ENCODE results near the gene IL17RC.
A peak's percentile ranks its signal among the peaks of the same experiment; 100 is the strongest.
"Not testable (repeated sequence)": the region's sequence is repeated elsewhere in the genome, so short reads cannot be mapped to it uniquely, and the experiment has no call there.

IL17RC gene

DNA sequence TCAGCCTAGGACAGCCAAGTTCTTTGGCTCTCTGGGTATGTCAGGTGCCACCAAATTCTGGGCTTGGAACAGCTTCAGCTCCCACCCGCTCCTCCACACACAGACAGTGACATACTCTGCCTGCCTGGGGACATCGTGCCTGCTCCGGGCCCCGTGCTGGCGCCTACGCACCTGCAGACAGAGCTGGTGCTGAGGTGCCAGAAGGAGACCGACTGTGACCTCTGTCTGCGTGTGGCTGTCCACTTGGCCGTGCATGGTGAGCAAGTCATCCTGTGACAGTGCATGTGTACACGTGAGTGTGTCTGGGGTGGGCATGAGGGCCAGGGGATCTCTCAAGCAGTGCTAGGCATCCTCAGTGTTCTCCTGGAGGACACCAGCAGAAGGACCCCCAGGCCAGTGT lies 922 bp downstream of the IL17RC start:
- DNase-seq = no peak

DNA sequence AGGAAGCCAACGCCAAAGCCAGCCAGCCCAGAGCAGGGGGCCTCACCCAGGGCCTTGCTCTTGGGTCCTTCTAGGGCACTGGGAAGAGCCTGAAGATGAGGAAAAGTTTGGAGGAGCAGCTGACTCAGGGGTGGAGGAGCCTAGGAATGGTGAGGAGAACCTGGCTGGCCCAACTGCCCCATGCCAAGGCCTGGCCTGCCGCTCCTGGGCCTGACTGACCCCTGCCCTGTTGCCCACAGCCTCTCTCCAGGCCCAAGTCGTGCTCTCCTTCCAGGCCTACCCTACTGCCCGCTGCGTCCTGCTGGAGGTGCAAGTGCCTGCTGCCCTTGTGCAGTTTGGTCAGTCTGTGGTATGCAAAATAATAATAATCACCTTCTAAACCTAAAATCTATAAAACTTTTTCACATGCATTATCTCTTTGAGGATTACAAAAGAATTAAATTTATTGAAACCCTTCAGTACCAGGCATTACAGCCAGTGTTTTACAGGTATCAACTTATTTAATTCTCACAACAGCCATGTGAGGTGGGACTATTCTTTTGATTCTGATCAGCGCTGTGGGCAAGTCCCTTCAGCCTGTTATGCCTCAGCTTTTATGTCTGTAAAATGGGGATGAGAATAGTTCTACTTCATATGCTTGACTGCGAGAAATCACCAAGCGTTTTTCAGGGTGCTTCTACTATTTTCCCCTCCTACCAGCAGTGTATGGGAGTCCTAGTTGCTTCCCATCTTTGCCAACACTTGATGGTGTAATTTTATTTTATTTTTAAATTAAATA lies 1.6 kb downstream of the IL17RC start:
- DNase-seq = no peak

DNA sequence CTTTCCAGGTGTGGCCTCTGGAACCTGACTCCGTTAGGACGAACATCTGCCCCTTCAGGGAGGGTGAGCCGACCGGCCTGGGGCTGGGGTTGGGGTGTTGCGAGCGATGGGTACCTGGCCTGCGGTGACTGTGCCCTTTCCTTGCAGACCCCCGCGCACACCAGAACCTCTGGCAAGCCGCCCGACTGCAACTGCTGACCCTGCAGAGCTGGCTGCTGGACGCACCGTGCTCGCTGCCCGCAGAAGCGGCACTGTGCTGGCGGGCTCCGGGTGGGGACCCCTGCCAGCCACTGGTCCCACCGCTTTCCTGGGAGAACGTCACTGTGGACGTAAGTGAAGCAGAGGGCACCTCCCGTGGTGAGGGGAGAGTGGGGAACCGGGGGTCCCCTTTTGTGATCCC lies 11.3 kb downstream of the IL17RC start:
- no peak for DNase-seq

DNA sequence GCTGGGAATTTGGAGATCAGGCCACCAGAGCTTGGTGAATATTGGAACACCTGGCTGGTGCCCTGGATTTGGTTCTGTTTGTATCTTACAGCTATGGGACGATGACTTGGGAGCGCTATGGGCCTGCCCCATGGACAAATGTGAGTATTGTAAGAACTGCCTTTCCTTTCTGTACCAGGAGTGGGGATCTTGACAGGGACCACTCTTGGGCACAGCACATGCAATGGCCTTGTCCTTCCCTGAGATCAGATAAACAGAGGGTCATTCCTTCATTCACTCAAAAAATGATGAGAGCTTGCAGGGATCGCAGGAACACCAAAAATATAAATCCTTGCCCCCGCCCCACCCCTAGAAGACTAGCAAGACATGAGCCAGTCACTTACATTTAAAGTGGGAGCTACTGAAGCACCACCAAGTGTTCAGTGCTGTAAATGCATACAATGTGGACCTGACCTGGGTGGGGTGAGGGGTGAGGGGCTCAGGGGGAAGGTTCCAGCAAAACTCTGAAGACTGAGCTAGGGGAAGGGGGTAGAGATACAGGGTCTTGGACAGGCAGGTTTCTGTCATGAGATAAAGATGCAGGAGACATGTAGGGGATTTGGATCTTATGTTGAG lies 14.0 kb downstream of the IL17RC start:
- DNase-seq = no peak

- DNase-seq = no peak
Measured at GRCh38 chr3:9932535-9932842, 15.6 kb downstream of the IL17RC start.

GRCh38 chr3:9932843-9933560 lies 16.1 kb downstream of the IL17RC start:
- DNase-seq = peak; percentile 80

- DNase-seq = peak; percentile 97
Measured at GRCh38 chr3:9933561-9934234, 16.8 kb downstream of the IL17RC start, which contains the start of gene CRELD1. Gene CRELD1, plus strand, starts transcription at chr3:9933834. Its CDS starts 605 bp downstream, at chr3:9934439.

GRCh38 chr3:9934235-9934621 lies 17.3 kb downstream of the IL17RC start:
- peak; percentile 11 for DNase-seq

DNA sequence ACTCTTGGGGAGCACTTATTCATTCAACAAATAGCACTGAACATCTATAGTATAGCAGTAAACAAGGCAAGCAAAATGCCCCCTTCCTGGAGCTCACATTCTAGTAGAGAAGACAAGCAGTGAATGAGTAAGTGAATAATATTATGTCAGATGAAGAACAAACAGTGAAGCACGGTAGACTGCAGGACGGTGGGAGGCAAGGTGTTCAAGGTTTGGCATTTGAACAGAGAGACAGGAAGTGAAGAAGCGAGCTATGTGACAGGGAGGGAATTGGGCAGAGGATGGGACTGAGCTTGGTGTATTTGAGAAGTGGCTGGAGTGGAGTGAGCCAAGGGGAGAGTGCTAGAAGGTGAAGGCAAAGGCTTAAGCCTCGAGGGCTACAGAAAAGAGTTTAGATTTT lies 18.1 kb downstream of the IL17RC start:
- DNase-seq = no peak

GRCh38 chr3:9935966-9936510 lies 19.1 kb downstream of the IL17RC start:
- DNase-seq = peak; percentile 73

DNA sequence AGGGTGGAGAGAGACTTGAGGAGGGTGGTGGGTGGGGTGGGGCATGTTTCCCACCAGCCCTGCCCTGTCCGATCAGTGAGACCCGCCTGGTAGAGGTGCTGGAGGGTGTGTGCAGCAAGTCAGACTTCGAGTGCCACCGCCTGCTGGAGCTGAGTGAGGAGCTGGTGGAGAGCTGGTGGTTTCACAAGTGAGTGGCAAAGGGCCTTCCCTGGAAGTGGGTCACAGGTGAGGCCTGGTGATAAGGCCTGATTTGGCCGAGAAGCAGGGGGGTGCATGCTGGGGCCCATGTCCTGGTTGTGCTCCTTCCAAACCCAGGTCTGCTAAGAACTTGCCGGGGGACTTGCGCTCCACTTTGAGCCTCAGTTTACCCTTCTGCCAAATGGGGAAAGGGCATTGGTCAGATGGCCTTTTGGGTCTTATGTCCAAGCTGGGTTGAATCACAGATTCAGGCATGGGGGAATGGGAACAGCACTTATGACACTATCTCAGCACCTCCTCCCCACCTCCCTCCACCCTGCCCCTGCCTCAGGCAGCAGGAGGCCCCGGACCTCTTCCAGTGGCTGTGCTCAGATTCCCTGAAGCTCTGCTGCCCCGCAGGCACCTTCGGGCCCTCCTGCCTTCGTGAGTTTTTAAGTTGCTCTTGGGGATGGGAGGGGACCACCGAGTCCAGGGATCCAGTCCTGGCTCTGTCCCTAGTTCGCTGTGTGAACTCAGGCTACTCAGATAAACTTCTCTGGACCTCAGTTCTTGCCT lies 20.8 kb downstream of the IL17RC start:
- no peak for DNase-seq

GRCh38 chr3:9938966-9939365 lies 22.1 kb downstream of the IL17RC start:
- DNase-seq = no peak

DNA sequence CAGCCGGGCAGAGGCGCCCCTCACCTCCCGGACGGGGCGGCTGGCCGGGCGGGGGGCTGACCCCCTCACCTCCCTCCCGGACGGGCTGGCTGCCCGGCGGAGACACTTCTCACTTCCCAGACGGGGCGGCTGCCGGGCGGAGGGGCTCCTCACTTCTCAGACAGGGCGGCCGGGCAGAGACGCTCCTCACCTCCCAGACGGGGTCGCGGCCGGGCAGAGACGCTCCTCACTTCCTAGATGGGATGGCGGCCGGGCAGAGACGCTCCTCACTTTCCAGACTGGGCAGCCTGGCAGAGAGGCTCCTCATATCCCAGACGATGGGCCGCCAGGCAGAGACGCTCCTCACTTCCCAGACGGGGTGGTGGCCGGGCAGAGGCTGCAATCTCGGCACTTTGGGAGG lies 23.0 kb downstream of the IL17RC start:
- not testable (repeated sequence) for DNase-seq

DNA sequence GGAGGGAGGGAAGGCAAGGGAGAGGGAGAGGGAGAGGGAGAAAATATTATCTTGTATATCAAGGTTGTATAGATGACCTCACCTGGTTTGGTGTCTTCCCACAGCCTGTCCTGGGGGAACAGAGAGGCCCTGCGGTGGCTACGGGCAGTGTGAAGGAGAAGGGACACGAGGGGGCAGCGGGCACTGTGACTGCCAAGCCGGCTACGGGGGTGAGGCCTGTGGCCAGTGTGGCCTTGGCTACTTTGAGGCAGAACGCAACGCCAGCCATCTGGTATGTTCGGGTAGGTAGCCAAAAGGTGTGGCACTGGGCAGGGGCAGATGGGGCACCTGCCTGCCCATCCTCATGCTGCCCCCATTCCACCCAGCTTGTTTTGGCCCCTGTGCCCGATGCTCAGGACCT lies 23.8 kb downstream of the IL17RC start:
- DNase-seq = no peak

DNA sequence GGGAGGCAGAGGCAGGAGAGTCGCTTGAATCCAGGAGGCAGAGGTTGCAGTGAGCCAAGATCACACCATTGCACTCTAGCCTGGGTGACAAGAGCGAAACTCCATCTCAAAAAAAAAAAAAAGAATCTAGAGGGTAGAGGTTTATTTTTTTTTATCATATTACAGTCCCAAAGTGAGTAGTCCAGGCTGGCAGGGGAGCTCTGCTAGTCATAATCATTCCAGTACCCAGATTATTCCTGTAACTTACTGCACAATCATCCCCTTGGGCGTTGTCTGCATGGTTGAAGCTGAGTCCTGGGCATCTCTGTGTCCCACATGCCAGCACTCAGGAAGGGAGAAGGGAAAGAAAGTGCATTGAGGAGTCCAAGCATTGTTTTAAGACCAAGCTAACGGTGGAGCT lies 25.3 kb downstream of the IL17RC start:
- no peak for DNase-seq

DNA sequence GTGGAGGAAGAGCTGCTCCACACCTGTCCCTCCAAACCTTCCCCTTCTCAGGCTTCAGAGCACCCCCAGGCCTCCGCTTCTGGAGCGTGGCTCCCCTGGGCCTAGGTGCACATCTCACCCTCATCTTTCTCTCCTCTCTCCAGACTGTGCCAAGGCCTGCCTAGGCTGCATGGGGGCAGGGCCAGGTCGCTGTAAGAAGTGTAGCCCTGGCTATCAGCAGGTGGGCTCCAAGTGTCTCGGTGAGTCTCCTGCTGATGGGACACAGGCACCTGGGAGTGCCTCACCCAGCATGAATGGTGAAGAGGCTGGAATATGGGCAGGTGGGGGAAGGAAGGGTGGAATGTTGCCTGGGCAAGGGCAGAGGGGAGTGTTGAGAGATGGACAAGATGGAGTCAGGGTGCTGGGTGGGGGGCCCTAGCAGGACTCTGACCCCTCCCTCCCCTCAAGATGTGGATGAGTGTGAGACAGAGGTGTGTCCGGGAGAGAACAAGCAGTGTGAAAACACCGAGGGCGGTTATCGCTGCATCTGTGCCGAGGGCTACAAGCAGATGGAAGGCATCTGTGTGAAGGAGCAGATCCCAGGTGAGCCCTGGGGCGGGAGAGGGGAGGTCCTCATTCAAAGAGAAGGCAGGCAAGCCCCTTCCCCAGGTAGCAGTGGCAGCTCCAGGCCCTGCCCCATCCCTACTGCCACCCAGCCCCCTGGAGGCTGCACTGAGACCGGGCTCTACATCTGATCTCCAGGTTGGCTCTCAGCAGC lies 26.2 kb downstream of the IL17RC start:
- DNase-seq = no peak

DNA sequence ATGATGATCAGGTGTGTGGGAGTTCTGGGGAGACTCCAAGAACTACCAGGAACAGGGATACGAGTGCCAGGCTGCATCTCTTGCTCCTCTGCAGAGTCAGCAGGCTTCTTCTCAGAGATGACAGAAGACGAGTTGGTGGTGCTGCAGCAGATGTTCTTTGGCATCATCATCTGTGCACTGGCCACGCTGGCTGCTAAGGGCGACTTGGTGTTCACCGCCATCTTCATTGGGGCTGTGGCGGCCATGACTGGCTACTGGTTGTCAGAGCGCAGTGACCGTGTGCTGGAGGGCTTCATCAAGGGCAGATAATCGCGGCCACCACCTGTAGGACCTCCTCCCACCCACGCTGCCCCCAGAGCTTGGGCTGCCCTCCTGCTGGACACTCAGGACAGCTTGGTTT lies 27.4 kb downstream of the IL17RC start:
- DNase-seq = no peak

DNA sequence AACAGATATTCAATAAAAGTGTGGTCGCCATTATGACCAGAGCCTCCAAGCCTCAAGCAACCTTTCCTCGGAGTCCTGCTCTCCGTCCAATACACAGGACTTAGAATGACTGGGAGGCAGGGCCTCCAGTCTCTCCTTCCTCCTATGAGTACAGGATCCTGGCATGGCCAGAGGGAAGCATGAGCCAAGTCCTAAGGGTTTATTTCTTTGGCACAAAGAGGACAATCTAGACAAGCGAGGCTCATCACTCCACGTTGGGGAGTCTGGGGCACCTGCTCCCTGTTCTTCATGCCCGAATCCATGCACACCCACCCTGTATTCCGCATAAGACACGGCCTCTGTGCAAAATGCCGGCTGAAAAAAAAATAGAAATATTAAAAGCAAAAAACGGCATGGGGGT lies 28.5 kb downstream of the IL17RC start:
- DNase-seq = no peak

- DNase-seq = peak; percentile 92
Measured at GRCh38 chr3:9946112-9947024, 29.5 kb downstream of the IL17RC start.
